GM21619 (cell line): ENCODE results near the gene TRAF3.
"Not testable (repeated sequence)": the region's sequence is repeated elsewhere in the genome, so short reads cannot be mapped to it uniquely, and the experiment has no call there.

ENCODE experiments used
- ATAC-seq: cut with Tn5 transposase; IDR thresholded peaks from one replicate; pipeline ENCODE4 v1.9.1; 2021; ENCODE audit not compliant: unreplicated experiment

Gene TRAF3

GRCh38 chr14:102859911-102860310 lies 82.7 kb downstream of the TRAF3 start:
- ATAC-seq = no peak

GRCh38 chr14:102862154-102862773 lies 85.0 kb downstream of the TRAF3 start:
- no peak for ATAC-seq

- no peak for ATAC-seq
Observed at GRCh38 chr14:102863381-102863780, 86.1 kb downstream of the TRAF3 start.

- not testable (repeated sequence) for ATAC-seq
Observed at GRCh38 chr14:102865916-102866315, 88.7 kb downstream of the TRAF3 start.

- no peak for ATAC-seq
Observed at GRCh38 chr14:102866982-102867761, 89.9 kb downstream of the TRAF3 start.

GRCh38 chr14:102867826-102868580 lies 90.8 kb downstream of the TRAF3 start:
- no peak for ATAC-seq

- ATAC-seq = no peak
Observed at GRCh38 chr14:102868956-102869547, 91.8 kb downstream of the TRAF3 start.

- ATAC-seq = no peak
Observed at GRCh38 chr14:102870246-102870645, 93.0 kb downstream of the TRAF3 start.

GRCh38 chr14:102870994-102871831 lies 94.0 kb downstream of the TRAF3 start:
- ATAC-seq = no peak

GRCh38 chr14:102872020-102872419 lies 94.8 kb downstream of the TRAF3 start:
- ATAC-seq = no peak

GRCh38 chr14:102873131-102873530 lies 95.9 kb downstream of the TRAF3 start:
- ATAC-seq = no peak

- no peak for ATAC-seq
Observed at GRCh38 chr14:102873546-102874061, 96.4 kb downstream of the TRAF3 start.

- no peak for ATAC-seq
Observed at GRCh38 chr14:102875652-102876051, 98.4 kb downstream of the TRAF3 start.

- ATAC-seq = not testable (repeated sequence)
Observed at GRCh38 chr14:102877511-102877910, 100.3 kb downstream of the TRAF3 start.

GRCh38 chr14:102878174-102878969 lies 101.1 kb downstream of the TRAF3 start:
- ATAC-seq = no peak

GRCh38 chr14:102878970-102879460 lies 101.8 kb downstream of the TRAF3 start:
- no peak for ATAC-seq

- ATAC-seq = no peak
Observed at GRCh38 chr14:102882226-102882906, 105.1 kb downstream of the TRAF3 start.

GRCh38 chr14:102883089-102883541 lies 105.9 kb downstream of the TRAF3 start:
- no peak for ATAC-seq

GRCh38 chr14:102883554-102883953 lies 106.3 kb downstream of the TRAF3 start:
- no peak for ATAC-seq
